ENCODE results near the gene UCMA. TPM values are rescaled to one million over a fixed set of nuclear protein-coding genes. Genes with fewer than 3 reads are reported as not detected.

Gene UCMA
- total RNA-seq, 1 experiment from 2014 or later = not detected

- DNase-seq = no peak
- peaks cover 18% of the 10 kb centered on the region for H3K27me3 Mint-ChIP-seq (ENCODE audit: unreplicated experiment)
- intact Hi-C loops (cut with micrococcal nuclease; ENCODE audit: unreplicated experiment) = no loop called here
- BruUV-seq (replicated peaks) = no TSS peak
- H3K4me1 Mint-ChIP-seq (ENCODE audit: low read depth, unreplicated experiment) = no peaks in the 10 kb centered on the region
- CTCF ChIA-PET = no interaction called here
- H3K27ac Mint-ChIP-seq (ENCODE audit: unreplicated experiment) = no peak overlapping the region
- no peaks in the 10 kb centered on the region for H3K9me3 Mint-ChIP-seq (ENCODE audit: low read depth, unreplicated experiment)
- H3K36me3 Mint-ChIP-seq (ENCODE audit: insufficient read depth, unreplicated experiment) = no peaks in the 10 kb centered on the region
- no peak overlapping the region for H3K4me3 Mint-ChIP-seq (ENCODE audit: low read depth, unreplicated experiment)
- TF ChIP-seq CTCF (IDR thresholded peaks at IDR 0.05; ENCODE audit: unreplicated experiment) = no peak
Measured at GRCh38 chr10:13263591-13263990, 29.4 kb upstream of the UCMA start.

GRCh38 chr10:13262433-13262832, 28.3 kb upstream of the UCMA start:
- BruUV-seq (replicated peaks) = no TSS peak
- Mint-ChIP-seq H3K27ac (ENCODE audit: unreplicated experiment) (no peak overlapping the region), H3K27me3 (ENCODE audit: unreplicated experiment) (peaks cover 18% of the 10 kb centered on the region), H3K4me1 (ENCODE audit: low read depth, unreplicated experiment) (no peaks in the 10 kb centered on the region), H3K4me3 (ENCODE audit: low read depth, unreplicated experiment) (no peak overlapping the region), H3K9me3 (ENCODE audit: low read depth, unreplicated experiment) (no peaks in the 10 kb centered on the region), H3K36me3 (ENCODE audit: insufficient read depth, unreplicated experiment) (no peaks in the 10 kb centered on the region)
- CTCF ChIA-PET = no interaction called here
- intact Hi-C loops (cut with micrococcal nuclease; ENCODE audit: unreplicated experiment) = no loop called here
- TF ChIP-seq CTCF (IDR thresholded peaks at IDR 0.05; ENCODE audit: unreplicated experiment) = no peak
- no peak for DNase-seq

- H3K9me3 Mint-ChIP-seq (ENCODE audit: low read depth, unreplicated experiment) = no peaks in the 10 kb centered on the region
- CTCF ChIA-PET = no interaction called here
- no peaks in the 10 kb centered on the region for H3K4me1 Mint-ChIP-seq (ENCODE audit: low read depth, unreplicated experiment)
- no peak overlapping the region for H3K27ac Mint-ChIP-seq (ENCODE audit: unreplicated experiment)
- no TSS peak for BruUV-seq (replicated peaks)
- peaks cover 2% of the 10 kb centered on the region for H3K27me3 Mint-ChIP-seq (ENCODE audit: unreplicated experiment)
- H3K4me3 Mint-ChIP-seq (ENCODE audit: low read depth, unreplicated experiment) = no peak overlapping the region
- no peaks in the 10 kb centered on the region for H3K36me3 Mint-ChIP-seq (ENCODE audit: insufficient read depth, unreplicated experiment)
- no peak for DNase-seq
- intact Hi-C loops (cut with micrococcal nuclease; ENCODE audit: unreplicated experiment) = no loop called here
- TF ChIP-seq CTCF (IDR thresholded peaks at IDR 0.05; ENCODE audit: unreplicated experiment) = no peak
Measured at GRCh38 chr10:13257621-13258140, 23.5 kb upstream of the UCMA start.

GRCh38 chr10:13256627-13257026, 22.5 kb upstream of the UCMA start:
- Mint-ChIP-seq H3K27me3 (ENCODE audit: unreplicated experiment) (no peaks in the 10 kb centered on the region), H3K4me3 (ENCODE audit: low read depth, unreplicated experiment) (no peak overlapping the region), H3K9me3 (ENCODE audit: low read depth, unreplicated experiment) (no peaks in the 10 kb centered on the region), H3K27ac (ENCODE audit: unreplicated experiment) (no peak overlapping the region), H3K4me1 (ENCODE audit: low read depth, unreplicated experiment) (no peaks in the 10 kb centered on the region), H3K36me3 (ENCODE audit: insufficient read depth, unreplicated experiment) (no peaks in the 10 kb centered on the region)
- CTCF ChIA-PET = interaction anchor here (0.6 kb wide), 1 partner anchor 408 kb away, joined by 3 read pairs; no protein-coding TSS in a partner anchor
- no peak for DNase-seq
- intact Hi-C loops (cut with micrococcal nuclease; ENCODE audit: unreplicated experiment) = no loop called here
- BruUV-seq (replicated peaks) = no TSS peak
- no peak for TF ChIP-seq CTCF (IDR thresholded peaks at IDR 0.05; ENCODE audit: unreplicated experiment)
